ENCODE results near the gene NOL4L.

NOL4L gene

GRCh38 chr20:32435449-32436107, 149.6 kb downstream of the NOL4L start:
- no peak for DNase-seq (ENCODE audit: low read depth)
- TF ChIP-seq CTCF (IDR thresholded peaks at IDR 0.05; ENCODE audit: insufficient read depth, low read depth, low read length, missing control alignments): no peak

GRCh38 chr20:32434434-32434833, 150.7 kb downstream of the NOL4L start:
- no peak for DNase-seq (ENCODE audit: low read depth)
- no peak overlapping the region for H3K4me3 ChIP-seq (ENCODE audit: low read depth, low read length)
- no peak for TF ChIP-seq CTCF (IDR thresholded peaks at IDR 0.05; ENCODE audit: insufficient read depth, low read depth, low read length, missing control alignments)

More at GRCh38 chr20:32435449-32436107, 149.6 kb downstream of the NOL4L start:
- H3K4me3 ChIP-seq (ENCODE audit: low read depth, low read length): no peak overlapping the region

GRCh38 chr20:32433311-32434021, 151.7 kb downstream of the NOL4L start:
- no peak overlapping the region for H3K4me3 ChIP-seq (ENCODE audit: low read depth, low read length)
- no peak for DNase-seq (ENCODE audit: low read depth)
- TF ChIP-seq CTCF (IDR thresholded peaks at IDR 0.05; ENCODE audit: insufficient read depth, low read depth, low read length, missing control alignments): no peak

- TF ChIP-seq CTCF (IDR thresholded peaks at IDR 0.05; ENCODE audit: insufficient read depth, low read depth, low read length, missing control alignments): no peak
- no peak overlapping the region for H3K4me3 ChIP-seq (ENCODE audit: low read depth, low read length)
- DNase-seq (ENCODE audit: low read depth): no peak
Observed at GRCh38 chr20:32432277-32432676, 152.9 kb downstream of the NOL4L start.

GRCh38 chr20:32431457-32431856, 153.7 kb downstream of the NOL4L start:
- H3K4me3 ChIP-seq (ENCODE audit: low read depth, low read length): no peak overlapping the region
- no peak for DNase-seq (ENCODE audit: low read depth)
- no peak for TF ChIP-seq CTCF (IDR thresholded peaks at IDR 0.05; ENCODE audit: insufficient read depth, low read depth, low read length, missing control alignments)

GRCh38 chr20:32429745-32430360, 155.3 kb downstream of the NOL4L start:
- TF ChIP-seq CTCF (IDR thresholded peaks at IDR 0.05; ENCODE audit: insufficient read depth, low read depth, low read length, missing control alignments): no peak
- no peak for DNase-seq (ENCODE audit: low read depth)
- H3K4me3 ChIP-seq (ENCODE audit: low read depth, low read length): no peak overlapping the region
